Measurements from ENCODE around the gene RETREG1. TPM values are rescaled to one million over a fixed set of nuclear protein-coding genes. Genes with fewer than 3 reads are reported as not detected.

The RETREG1 gene
- total and polyA plus RNA-seq, 9 donors, result 1.0 to 20.0 (median 4.0) TPM

GRCh38 chr5:16561660-16562059 is 55.1 kb downstream of the RETREG1 start:
- no peak overlapping the region for H3K27ac ChIP-seq
- no peaks in the 10 kb centered on the region for H3K36me3 ChIP-seq
- intact Hi-C loops (cut with DNase I), result loop anchor here in 1 of 4 donors (2.0 kb wide), 1 partner anchor 37 kb away; no protein-coding TSS in a partner anchor
- H3K27me3 ChIP-seq, result no peaks in the 10 kb centered on the region
- H3K9me3 ChIP-seq, result no peaks in the 10 kb centered on the region
- H3K4me1 ChIP-seq (ENCODE audit: insufficient read depth), result no peaks in the 10 kb centered on the region
- no peak for DNase-seq
- H3K4me3 ChIP-seq, result no peak overlapping the region
- 84 to 87% (median 87%) methylated on average over 3 of the region's 3 CpGs for WGBS, 3 donors
- TF ChIP-seq POLR2A (IDR thresholded peaks at IDR 0.05), result no peak

- no peak for DNase-seq
- 72 to 86% (median 86%) methylated on average over 1 of the region's 1 CpG for WGBS, 3 donors
- H3K9me3 ChIP-seq, result no peaks in the 10 kb centered on the region
- intact Hi-C loops (cut with DNase I), result loop anchor here in 1 of 4 donors (2.0 kb wide), 1 partner anchor 35 kb away; no protein-coding TSS in a partner anchor
- H3K27me3 ChIP-seq, result no peaks in the 10 kb centered on the region
- H3K27ac ChIP-seq, result no peak overlapping the region
- no peaks in the 10 kb centered on the region for H3K36me3 ChIP-seq
- H3K4me3 ChIP-seq, result no peak overlapping the region
- H3K4me1 ChIP-seq (ENCODE audit: insufficient read depth), result no peaks in the 10 kb centered on the region
- TF ChIP-seq CTCF (IDR thresholded peaks at IDR 0.05) (no peak), EP300 (IDR thresholded peaks at IDR 0.05) (no peak), POLR2A (IDR thresholded peaks at IDR 0.05) (no peak)
Measured at GRCh38 chr5:16559702-16560101, 57.1 kb downstream of the RETREG1 start.

- H3K9me3 ChIP-seq, result no peaks in the 10 kb centered on the region
- no peak overlapping the region for H3K4me3 ChIP-seq
- H3K27me3 ChIP-seq, result no peaks in the 10 kb centered on the region
- no peak for TF ChIP-seq EP300 (IDR thresholded peaks at IDR 0.05)
- H3K36me3 ChIP-seq, result no peaks in the 10 kb centered on the region
- DNase-seq, result no peak
- H3K27ac ChIP-seq, result no peak overlapping the region
- WGBS, 3 donors, result 84 to 87% (median 86%) methylated on average over 5 of the region's 5 CpGs
- no peaks in the 10 kb centered on the region for H3K4me1 ChIP-seq (ENCODE audit: insufficient read depth)
- intact Hi-C loops (cut with DNase I), result no loop called here
Measured at GRCh38 chr5:16558984-16559629, 57.7 kb downstream of the RETREG1 start.

GRCh38 chr5:16557477-16557876 is 59.3 kb downstream of the RETREG1 start:
- H3K27me3 ChIP-seq, result no peaks in the 10 kb centered on the region
- DNase-seq, result no peak
- H3K9me3 ChIP-seq, result no peaks in the 10 kb centered on the region
- intact Hi-C loops (cut with DNase I), result no loop called here
- no peak overlapping the region for H3K27ac ChIP-seq
- H3K4me1 ChIP-seq (ENCODE audit: insufficient read depth), result no peaks in the 10 kb centered on the region
- TF ChIP-seq EP300 (IDR thresholded peaks at IDR 0.05) (no peak), POLR2A (IDR thresholded peaks at IDR 0.05) (no peak), CTCF (IDR thresholded peaks at IDR 0.05) (no peak)
- H3K36me3 ChIP-seq, result no peaks in the 10 kb centered on the region
- no peak overlapping the region for H3K4me3 ChIP-seq
- WGBS, 3 donors, result 90 to 97% (median 95%) methylated on average over 4 of the region's 4 CpGs

GRCh38 chr5:16554110-16554509 is 62.7 kb downstream of the RETREG1 start:
- Histone ChIP-seq H3K9me3 (no peaks in the 10 kb centered on the region), H3K27ac (no peak overlapping the region), H3K27me3 (no peaks in the 10 kb centered on the region), H3K4me3 (no peak overlapping the region), H3K36me3 (no peaks in the 10 kb centered on the region), H3K4me1 (ENCODE audit: insufficient read depth) (no peaks in the 10 kb centered on the region)
- DNase-seq, result no peak
- intact Hi-C loops (cut with DNase I), result no loop called here
- no peak for TF ChIP-seq EP300 (IDR thresholded peaks at IDR 0.05)
- TF ChIP-seq POLR2A (IDR thresholded peaks at IDR 0.05), result no peak
- no peak for TF ChIP-seq CTCF (IDR thresholded peaks at IDR 0.05)
- WGBS, 3 donors, result 71 to 80% (median 76%) methylated on average over 8 of the region's 8 CpGs
